Esophagus muscularis mucosa (tissue), 3 donors: ENCODE measurements around the gene COG4.

Experiments used
- POLR2AphosphoS5 ChIP-seq, 2 donors: sonication (generic); formaldehyde crosslinking; IDR thresholded peaks; one replicate each; pipeline ENCODE4 v1.6.1; 2017; ENCODE audit warnings: antibody characterized with exemption in 2 of 2
- TF ChIP-seq, protein P1 (sequence below), 3 experiments: fragments of 200-600 bp in 2 of 3; fragments of 450-650 bp in 1 of 3; sonication (generic) in 2 of 3; IDR thresholded peaks; one replicate each; pipeline ENCODE4 v1.5.1; 2017 to 2019; ENCODE audit warnings: antibody characterized with exemption in 3 of 3, mild to moderate bottlenecking in 2 of 3, moderate library complexity in 1 of 3

DNA sequence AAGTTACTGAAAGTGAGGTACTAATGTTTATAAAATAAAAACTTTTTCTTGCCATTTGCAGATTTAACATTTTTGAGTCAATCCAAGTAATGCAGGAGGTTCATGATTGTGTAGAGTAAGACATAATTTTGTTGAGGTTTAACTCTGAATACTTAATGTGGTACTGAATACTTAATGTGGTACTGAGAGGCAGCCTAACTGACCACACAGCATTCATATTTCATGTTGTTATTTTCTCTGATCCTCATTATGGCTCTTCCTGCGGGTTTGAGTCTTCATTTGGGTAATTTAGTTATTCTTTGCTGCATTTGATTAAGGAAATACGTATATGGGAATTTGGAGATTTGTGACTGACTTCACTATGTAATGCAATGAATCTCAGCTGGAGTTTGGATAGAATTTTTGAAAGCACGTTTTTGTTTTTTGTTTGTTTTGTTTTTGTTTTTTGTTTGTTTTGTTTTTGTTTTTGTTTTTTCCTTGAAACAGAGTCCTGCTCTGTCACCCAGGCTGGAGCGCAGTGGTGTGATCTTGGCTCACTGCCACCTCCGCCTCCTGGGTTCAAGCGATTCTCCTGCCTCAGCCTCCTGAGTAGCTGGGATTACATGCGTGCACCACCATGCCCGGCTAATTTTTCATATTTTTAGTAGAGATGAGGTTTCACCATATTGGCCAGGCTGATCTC, 4.1 kb upstream of the COG4 start:
- TF ChIP-seq, protein P1, sequence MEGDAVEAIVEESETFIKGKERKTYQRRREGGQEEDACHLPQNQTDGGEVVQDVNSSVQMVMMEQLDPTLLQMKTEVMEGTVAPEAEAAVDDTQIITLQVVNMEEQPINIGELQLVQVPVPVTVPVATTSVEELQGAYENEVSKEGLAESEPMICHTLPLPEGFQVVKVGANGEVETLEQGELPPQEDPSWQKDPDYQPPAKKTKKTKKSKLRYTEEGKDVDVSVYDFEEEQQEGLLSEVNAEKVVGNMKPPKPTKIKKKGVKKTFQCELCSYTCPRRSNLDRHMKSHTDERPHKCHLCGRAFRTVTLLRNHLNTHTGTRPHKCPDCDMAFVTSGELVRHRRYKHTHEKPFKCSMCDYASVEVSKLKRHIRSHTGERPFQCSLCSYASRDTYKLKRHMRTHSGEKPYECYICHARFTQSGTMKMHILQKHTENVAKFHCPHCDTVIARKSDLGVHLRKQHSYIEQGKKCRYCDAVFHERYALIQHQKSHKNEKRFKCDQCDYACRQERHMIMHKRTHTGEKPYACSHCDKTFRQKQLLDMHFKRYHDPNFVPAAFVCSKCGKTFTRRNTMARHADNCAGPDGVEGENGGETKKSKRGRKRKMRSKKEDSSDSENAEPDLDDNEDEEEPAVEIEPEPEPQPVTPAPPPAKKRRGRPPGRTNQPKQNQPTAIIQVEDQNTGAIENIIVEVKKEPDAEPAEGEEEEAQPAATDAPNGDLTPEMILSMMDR (IDR thresholded peaks at IDR 0.05) = no peak
- no peak for TF ChIP-seq POLR2AphosphoS5 (IDR thresholded peaks at IDR 0.05)
